Peyer's patch (tissue), 4 donors: ENCODE results near the gene AUTS2. TPM values are rescaled to one million over a fixed set of nuclear protein-coding genes. Genes with fewer than 3 reads are reported as not detected.
"Not testable (repeated sequence)": the region's sequence is repeated elsewhere in the genome, so short reads cannot be mapped to it uniquely, and the experiment has no call there.

Experiments used
- DNase-seq, 3 donors: peaks; one replicate each; pipeline ENCODE4 v3.0.0-alpha.2; 2017 to 2019
- H3K27ac ChIP-seq, 4 donors: fragments of 200-600 bp; sonication (generic); one replicate each; pipeline ENCODE4 v1.5.1; 2016 to 2019
- H3K27me3 ChIP-seq, 2 donors: fragments of 200-600 bp; sonication (generic); one replicate each; pipeline ENCODE4 v1.5.1; 2019
- H3K36me3 ChIP-seq, 3 donors: fragments of 200-600 bp; sonication (generic); one replicate each; pipeline ENCODE4 v1.5.1; 2016 to 2019
- H3K4me1 ChIP-seq, 4 donors: fragments of 200-600 bp; sonication (generic); one replicate each; pipeline ENCODE4 v1.5.1; 2016 to 2019
- H3K4me3 ChIP-seq, 4 donors: fragments of 200-600 bp; sonication (generic); 1 replicate in 3 of 4; 2 replicates in 1 of 4; pipeline ENCODE4 v1.5.1; 2016 to 2019; ENCODE audit warnings: mild to moderate bottlenecking in 1 of 4
- H3K9me3 ChIP-seq, 4 donors: fragments of 200-600 bp; sonication (generic); one replicate each; pipeline ENCODE4 v1.5.1; 2016 to 2019; ENCODE audit warnings: mild to moderate bottlenecking in 1 of 4
- POLR2A ChIP-seq, 2 donors: fragments of 450-650 bp; IDR thresholded peaks; one replicate each; pipeline ENCODE4 v1.5.1; 2017; ENCODE audit warnings: antibody characterized with exemption in 2 of 2, mild to moderate bottlenecking in 2 of 2, moderate library complexity in 2 of 2
- total RNA-seq, 4 donors: library from RNA; depleted of rRNA; stranded (reverse); fragments of >200 nt; gene quantifications; one replicate each; pipeline ENCODE4 v1.1.0, GENCODE V29; 2016
- TF ChIP-seq, protein P1 (sequence below), 6 experiments: fragments of 450-650 bp in 4 of 6; fragments of 200-600 bp in 2 of 6; sonication (generic) in 1 of 6; IDR thresholded peaks; one replicate each; pipeline ENCODE4 v1.5.1; 2017 to 2019; ENCODE audit warnings: antibody characterized with exemption in 6 of 6, mild to moderate bottlenecking in 3 of 6, moderate library complexity in 1 of 6

The AUTS2 gene
- total RNA-seq, 4 donors from 2014 or later, result 55.9 to 90.0 (median 72.6) TPM

- no peaks in the 10 kb centered on the region for H3K9me3 ChIP-seq
- no peak overlapping the region for H3K4me3 ChIP-seq
- no peaks in the 10 kb centered on the region for H3K36me3 ChIP-seq
- H3K27ac ChIP-seq, result no peak overlapping the region
- H3K4me1 ChIP-seq, result peaks cover 0 to 9% (median 0%) of the 10 kb centered on the region in 4 donors
- no peaks in the 10 kb centered on the region for H3K27me3 ChIP-seq
- DNase-seq, result no peak
- TF ChIP-seq, protein P1, sequence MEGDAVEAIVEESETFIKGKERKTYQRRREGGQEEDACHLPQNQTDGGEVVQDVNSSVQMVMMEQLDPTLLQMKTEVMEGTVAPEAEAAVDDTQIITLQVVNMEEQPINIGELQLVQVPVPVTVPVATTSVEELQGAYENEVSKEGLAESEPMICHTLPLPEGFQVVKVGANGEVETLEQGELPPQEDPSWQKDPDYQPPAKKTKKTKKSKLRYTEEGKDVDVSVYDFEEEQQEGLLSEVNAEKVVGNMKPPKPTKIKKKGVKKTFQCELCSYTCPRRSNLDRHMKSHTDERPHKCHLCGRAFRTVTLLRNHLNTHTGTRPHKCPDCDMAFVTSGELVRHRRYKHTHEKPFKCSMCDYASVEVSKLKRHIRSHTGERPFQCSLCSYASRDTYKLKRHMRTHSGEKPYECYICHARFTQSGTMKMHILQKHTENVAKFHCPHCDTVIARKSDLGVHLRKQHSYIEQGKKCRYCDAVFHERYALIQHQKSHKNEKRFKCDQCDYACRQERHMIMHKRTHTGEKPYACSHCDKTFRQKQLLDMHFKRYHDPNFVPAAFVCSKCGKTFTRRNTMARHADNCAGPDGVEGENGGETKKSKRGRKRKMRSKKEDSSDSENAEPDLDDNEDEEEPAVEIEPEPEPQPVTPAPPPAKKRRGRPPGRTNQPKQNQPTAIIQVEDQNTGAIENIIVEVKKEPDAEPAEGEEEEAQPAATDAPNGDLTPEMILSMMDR (IDR thresholded peaks at IDR 0.05), result no peak
- TF ChIP-seq POLR2A (IDR thresholded peaks at IDR 0.05), result no peak
Observed at GRCh38 chr7:70355198-70356020, 757.1 kb downstream of the AUTS2 start.

GRCh38 chr7:70356085-70356786 lies 758.0 kb downstream of the AUTS2 start:
- Histone ChIP-seq H3K27me3 (no peaks in the 10 kb centered on the region), H3K36me3 (no peaks in the 10 kb centered on the region), H3K9me3 (no peaks in the 10 kb centered on the region), H3K4me1 (peaks cover 0 to 9% (median 0%) of the 10 kb centered on the region in 4 donors), H3K27ac (no peak overlapping the region), H3K4me3 (no peak overlapping the region)
- TF ChIP-seq POLR2A (IDR thresholded peaks at IDR 0.05), result no peak
- TF ChIP-seq, protein P1 (IDR thresholded peaks at IDR 0.05), result no peak
- no peak for DNase-seq

DNA sequence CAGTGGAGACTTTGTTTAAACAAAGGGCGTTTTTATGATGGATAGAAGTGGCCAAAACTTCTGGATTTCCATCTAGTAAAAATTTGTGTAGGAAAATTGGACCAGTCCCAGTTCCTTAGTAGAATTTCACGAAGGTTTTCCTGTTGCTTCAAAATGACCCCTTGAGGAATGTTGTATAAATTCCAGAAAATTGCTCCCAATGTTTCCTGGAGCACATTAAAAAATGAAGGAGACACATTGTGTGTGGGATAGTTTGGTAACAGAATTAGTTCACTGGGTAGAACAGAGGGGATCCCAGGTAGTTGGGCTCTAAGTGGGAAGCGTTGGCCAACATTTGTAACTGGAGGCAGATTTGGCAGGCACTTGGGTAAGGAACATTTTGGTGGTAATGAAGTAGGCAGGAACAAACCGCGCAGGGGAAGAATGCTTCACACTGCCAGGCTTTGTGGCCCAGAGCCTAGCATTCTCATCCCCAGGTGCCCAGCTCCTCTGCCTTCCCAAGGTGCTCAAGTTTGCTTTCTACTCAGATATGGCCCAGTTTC lies 758.6 kb downstream of the AUTS2 start:
- Histone ChIP-seq H3K4me3 (no peak overlapping the region), H3K9me3 (no peaks in the 10 kb centered on the region), H3K27me3 (no peaks in the 10 kb centered on the region), H3K36me3 (no peaks in the 10 kb centered on the region), H3K27ac (no peak overlapping the region), H3K4me1 (peaks cover 0 to 9% (median 0%) of the 10 kb centered on the region in 4 donors)
- TF ChIP-seq POLR2A (IDR thresholded peaks at IDR 0.05), result no peak
- TF ChIP-seq, protein P1 (IDR thresholded peaks at IDR 0.05), result no peak
- DNase-seq, result no peak

DNA sequence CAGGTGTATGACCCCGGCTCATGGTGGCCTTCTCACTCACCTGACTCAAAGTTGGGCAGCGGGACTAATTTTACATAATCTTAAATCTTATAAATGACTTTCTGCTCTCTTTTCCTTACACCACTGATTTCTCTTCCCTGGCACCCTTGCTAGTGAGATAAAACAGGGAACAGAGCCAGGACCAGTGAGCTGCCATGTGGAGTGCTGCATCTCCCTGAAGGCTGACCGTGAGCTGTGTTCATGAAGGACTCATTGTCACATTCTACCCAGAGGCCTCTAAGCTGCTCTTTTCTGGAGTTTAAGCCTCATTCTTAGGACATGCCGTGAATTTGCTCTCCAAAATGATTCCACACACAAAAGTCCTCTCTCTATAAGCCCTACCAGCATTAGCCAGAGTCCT lies 762.3 kb downstream of the AUTS2 start:
- no peak overlapping the region for H3K27ac ChIP-seq
- no peak for DNase-seq
- no peak for TF ChIP-seq POLR2A (IDR thresholded peaks at IDR 0.05)
- TF ChIP-seq, protein P1 (IDR thresholded peaks at IDR 0.05), result no peak

DNA sequence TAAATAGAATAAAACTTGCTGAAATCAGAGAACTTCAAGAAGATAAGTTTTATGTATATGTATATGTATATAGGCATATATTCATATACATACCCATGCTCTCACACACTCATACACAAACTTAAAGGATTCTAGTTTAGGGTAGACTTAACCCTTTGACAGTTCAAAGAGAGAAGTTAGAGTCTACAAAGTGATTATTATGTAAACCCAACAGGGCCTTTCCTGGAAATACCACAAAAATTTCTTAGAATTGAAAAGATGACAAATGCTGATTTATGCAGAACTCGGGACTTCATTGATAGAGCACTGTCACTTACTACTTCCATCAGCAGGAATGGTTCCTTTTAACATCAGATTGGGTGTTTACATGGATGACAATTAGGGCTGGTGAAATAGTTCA lies 763.5 kb downstream of the AUTS2 start:
- Histone ChIP-seq H3K36me3 (no peaks in the 10 kb centered on the region), H3K4me3 (no peak overlapping the region), H3K27me3 (no peaks in the 10 kb centered on the region), H3K9me3 (no peaks in the 10 kb centered on the region), H3K4me1 (no peaks in the 10 kb centered on the region), H3K27ac (no peak overlapping the region)
- no peak for DNase-seq
- TF ChIP-seq POLR2A (IDR thresholded peaks at IDR 0.05), result no peak

More for the DNA sequence above, 762.3 kb downstream of the AUTS2 start:
- Histone ChIP-seq H3K4me3 (no peak overlapping the region), H3K4me1 (peaks cover 0 to 5% (median 0%) of the 10 kb centered on the region in 4 donors), H3K9me3 (no peaks in the 10 kb centered on the region), H3K27me3 (no peaks in the 10 kb centered on the region), H3K36me3 (no peaks in the 10 kb centered on the region)

- not testable (repeated sequence) for H3K4me1 ChIP-seq, H3K36me3 ChIP-seq, H3K9me3 ChIP-seq, DNase-seq, H3K27ac ChIP-seq, H3K4me3 ChIP-seq, H3K27me3 ChIP-seq
Observed at GRCh38 chr7:70364393-70364792, 766.1 kb downstream of the AUTS2 start.
